ENCODE results near the gene MECP2.

The MECP2 gene

GRCh38 chrX:153972368-153973126, 125.0 kb downstream of the MECP2 start, which contains the start of gene TMEM187:
TSS of gene TMEM187 (plus strand) at chrX:153972754. CDS start at chrX:153982063, 9,309 bp downstream.
- peaks cover 27% of the 10 kb centered on the region for H4K20me1 ChIP-seq (ENCODE audit: insufficient read depth, low read length, poor library complexity, severe bottlenecking)
- TF ChIP-seq EZH2phosphoT487 (IDR thresholded peaks at IDR 0.05; ENCODE audit: borderline replicate concordance), result no peak
- TF ChIP-seq, protein P1, sequence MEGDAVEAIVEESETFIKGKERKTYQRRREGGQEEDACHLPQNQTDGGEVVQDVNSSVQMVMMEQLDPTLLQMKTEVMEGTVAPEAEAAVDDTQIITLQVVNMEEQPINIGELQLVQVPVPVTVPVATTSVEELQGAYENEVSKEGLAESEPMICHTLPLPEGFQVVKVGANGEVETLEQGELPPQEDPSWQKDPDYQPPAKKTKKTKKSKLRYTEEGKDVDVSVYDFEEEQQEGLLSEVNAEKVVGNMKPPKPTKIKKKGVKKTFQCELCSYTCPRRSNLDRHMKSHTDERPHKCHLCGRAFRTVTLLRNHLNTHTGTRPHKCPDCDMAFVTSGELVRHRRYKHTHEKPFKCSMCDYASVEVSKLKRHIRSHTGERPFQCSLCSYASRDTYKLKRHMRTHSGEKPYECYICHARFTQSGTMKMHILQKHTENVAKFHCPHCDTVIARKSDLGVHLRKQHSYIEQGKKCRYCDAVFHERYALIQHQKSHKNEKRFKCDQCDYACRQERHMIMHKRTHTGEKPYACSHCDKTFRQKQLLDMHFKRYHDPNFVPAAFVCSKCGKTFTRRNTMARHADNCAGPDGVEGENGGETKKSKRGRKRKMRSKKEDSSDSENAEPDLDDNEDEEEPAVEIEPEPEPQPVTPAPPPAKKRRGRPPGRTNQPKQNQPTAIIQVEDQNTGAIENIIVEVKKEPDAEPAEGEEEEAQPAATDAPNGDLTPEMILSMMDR (conservative IDR thresholded peaks at IDR 0.05; ENCODE audit: low read length), result no peak
- peak within 1 kb of the TSS; percentile 100 for H3K9ac ChIP-seq (ENCODE audit: low read depth, low read length, poor library complexity, severe bottlenecking)
- peaks cover 62% of the 10 kb centered on the region for H3K79me2 ChIP-seq (ENCODE audit: insufficient read depth, low read length)
- no peaks in the 10 kb centered on the region; the same call in 1 of the 2 replicates for H3K36me3 ChIP-seq (ENCODE audit: insufficient read depth, low read length)
- peak within 1 kb of the TSS; percentile 98 for H3K4me2 ChIP-seq (ENCODE audit: low read depth, low read length, poor library complexity, severe bottlenecking)
- peaks cover 10% of the 10 kb centered on the region; the same call in 1 of the 2 replicates for H3F3A ChIP-seq (ENCODE audit: low read depth)
- H3K9me3 ChIP-seq (ENCODE audit: insufficient read depth, low read depth, low read length), result no peaks in the 10 kb centered on the region
- H3K9me2 ChIP-seq (replicated peaks; ENCODE audit: low read depth, low read length), result no peaks in the 10 kb centered on the region
- peaks cover 21% of the 10 kb centered on the region for H3K4me1 ChIP-seq (ENCODE audit: insufficient read depth, low read length, poor library complexity, severe bottlenecking)
- peak within 1 kb of the TSS; percentile 97 for H3K4me3 ChIP-seq (ENCODE audit: low read length, poor library complexity, severe bottlenecking)
- H2AFZ ChIP-seq (ENCODE audit: low read length), result no peak within 1 kb of the TSS
- H3K27me3 ChIP-seq (ENCODE audit: insufficient read depth, low read length, poor library complexity, severe bottlenecking), result peaks cover 6% of the 10 kb centered on the region
